ENCODE measurements around the gene MMS19.

DNA sequence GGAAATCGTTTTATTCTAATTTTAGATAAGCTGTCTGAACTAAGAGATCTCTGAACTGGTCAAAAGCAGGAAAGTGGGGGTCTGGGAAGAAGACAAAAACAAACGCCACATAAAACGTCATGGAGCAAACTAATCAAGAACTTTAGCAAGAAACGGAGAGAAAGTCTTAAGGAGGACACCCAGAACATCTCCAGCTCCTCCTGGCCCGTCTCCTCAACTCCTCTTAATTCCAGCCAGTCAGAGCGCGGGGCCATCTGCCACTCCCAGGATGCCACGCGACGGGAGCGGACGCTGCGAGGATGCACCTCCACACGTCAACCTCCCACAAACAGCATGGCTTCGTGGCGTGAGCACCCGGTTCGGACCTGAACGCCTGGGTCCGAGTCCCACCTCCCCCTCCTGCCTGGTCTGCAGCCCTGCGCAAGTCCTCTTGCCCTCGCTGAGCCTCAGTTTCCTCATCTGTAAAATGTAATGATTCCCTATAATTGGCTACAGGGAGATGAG, 598 bp downstream of the MMS19 start:
- TF ChIP-seq, protein P1, sequence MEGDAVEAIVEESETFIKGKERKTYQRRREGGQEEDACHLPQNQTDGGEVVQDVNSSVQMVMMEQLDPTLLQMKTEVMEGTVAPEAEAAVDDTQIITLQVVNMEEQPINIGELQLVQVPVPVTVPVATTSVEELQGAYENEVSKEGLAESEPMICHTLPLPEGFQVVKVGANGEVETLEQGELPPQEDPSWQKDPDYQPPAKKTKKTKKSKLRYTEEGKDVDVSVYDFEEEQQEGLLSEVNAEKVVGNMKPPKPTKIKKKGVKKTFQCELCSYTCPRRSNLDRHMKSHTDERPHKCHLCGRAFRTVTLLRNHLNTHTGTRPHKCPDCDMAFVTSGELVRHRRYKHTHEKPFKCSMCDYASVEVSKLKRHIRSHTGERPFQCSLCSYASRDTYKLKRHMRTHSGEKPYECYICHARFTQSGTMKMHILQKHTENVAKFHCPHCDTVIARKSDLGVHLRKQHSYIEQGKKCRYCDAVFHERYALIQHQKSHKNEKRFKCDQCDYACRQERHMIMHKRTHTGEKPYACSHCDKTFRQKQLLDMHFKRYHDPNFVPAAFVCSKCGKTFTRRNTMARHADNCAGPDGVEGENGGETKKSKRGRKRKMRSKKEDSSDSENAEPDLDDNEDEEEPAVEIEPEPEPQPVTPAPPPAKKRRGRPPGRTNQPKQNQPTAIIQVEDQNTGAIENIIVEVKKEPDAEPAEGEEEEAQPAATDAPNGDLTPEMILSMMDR (IDR thresholded peaks at IDR 0.05): no peak
- TF ChIP-seq POLR2AphosphoS5 (IDR thresholded peaks at IDR 0.05): no peak
- TF ChIP-seq POLR2A (IDR thresholded peaks at IDR 0.05): no peak
